ENCODE results near the gene SKIC8. TPM values are rescaled to one million over a fixed set of nuclear protein-coding genes. Genes with fewer than 3 reads are reported as not detected.

SKIC8 gene
- total and polyA plus RNA-seq, 7 donors, result 17.7 to 48.9 (median 32.9) TPM

GRCh38 chr15:78311292-78311691 lies 11.9 kb upstream of the SKIC8 start:
- Histone ChIP-seq H3K27ac (no peak overlapping the region), H3K4me3 (no peak overlapping the region), H3K27me3 (ENCODE audit: insufficient read depth in 3 of 3, low read length in 2 of 3) (peaks cover 0 to 6% (median 0%) of the 10 kb centered on the region in 3 donors), H3K9me3 (no peaks in the 10 kb centered on the region), H3K4me1 (no peaks in the 10 kb centered on the region), H3K36me3 (ENCODE audit: insufficient read depth in 1 of 2, low read depth in 1 of 2) (no peaks in the 10 kb centered on the region)
- WGBS, 3 donors, result 31 to 48% (median 33%) methylated on average over 3 of the region's 3 CpGs
- intact Hi-C loops (cut with DNase I), result no loop called here
- no peak for DNase-seq
- TF ChIP-seq CTCF (IDR thresholded peaks at IDR 0.05), result no peak
- ATAC-seq, result peak in 1 of 4 donors; percentile 65

- no peaks in the 10 kb centered on the region for H3K36me3 ChIP-seq (ENCODE audit: insufficient read depth in 1 of 2, low read depth in 1 of 2)
- peak; percentile 84 for TF ChIP-seq CTCF (IDR thresholded peaks at IDR 0.05)
- peaks cover 0 to 6% (median 2%) of the 10 kb centered on the region in 3 donors for H3K27me3 ChIP-seq (ENCODE audit: insufficient read depth in 3 of 3, low read length in 2 of 3)
- 19 to 21% (median 19%) methylated on average over 9 of the region's 9 CpGs for WGBS, 3 donors
- no peaks in the 10 kb centered on the region for H3K4me1 ChIP-seq
- DNase-seq (peak; percentile 56 to 79), ATAC-seq (peak; percentile 81 to 96 (median 86))
- no peaks in the 10 kb centered on the region for H3K9me3 ChIP-seq
- H3K27ac ChIP-seq, result no peak overlapping the region
- intact Hi-C loops (cut with DNase I), result loop anchor here (1.0 to 10.0 kb wide), 3 partner anchors 114 to 446 kb away; no protein-coding TSS in a partner anchor
- H3K4me3 ChIP-seq, result no peak overlapping the region
Measured at GRCh38 chr15:78308422-78309032, 9.1 kb upstream of the SKIC8 start.

DNA sequence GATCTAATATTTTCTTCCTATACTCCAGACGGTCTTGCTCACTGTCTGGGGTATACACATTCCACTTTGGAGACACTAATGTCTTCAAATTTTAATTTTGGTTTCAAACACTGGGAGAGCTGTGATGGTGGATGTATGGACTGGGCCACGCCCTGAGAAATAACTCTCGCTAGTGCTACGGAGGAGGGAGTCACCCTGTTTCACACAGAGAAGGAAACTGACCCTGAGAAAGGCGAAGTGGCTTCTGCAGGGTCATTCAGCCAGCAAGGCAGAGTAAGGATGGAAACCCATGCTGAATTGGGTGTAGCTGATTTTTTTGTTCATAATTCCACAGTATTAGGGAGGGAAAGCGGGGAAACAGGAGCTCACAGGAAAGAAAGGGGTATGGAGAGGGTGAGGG lies 8.6 kb upstream of the SKIC8 start:
- no peaks in the 10 kb centered on the region for H3K4me1 ChIP-seq
- no peak for ATAC-seq
- intact Hi-C loops (cut with DNase I), result loop anchor here (1.0 to 10.0 kb wide), 3 partner anchors 114 to 447 kb away; no protein-coding TSS in a partner anchor
- H3K4me3 ChIP-seq, result no peak overlapping the region
- H3K36me3 ChIP-seq (ENCODE audit: insufficient read depth in 1 of 2, low read depth in 1 of 2), result no peaks in the 10 kb centered on the region
- DNase-seq, result no peak
- no peak for TF ChIP-seq CTCF (IDR thresholded peaks at IDR 0.05)
- no peak overlapping the region for H3K27ac ChIP-seq
- WGBS, 3 donors, result 59 to 66% (median 60%) methylated on average over 6 of the region's 6 CpGs
- peaks cover 0 to 6% (median 2%) of the 10 kb centered on the region in 3 donors for H3K27me3 ChIP-seq (ENCODE audit: insufficient read depth in 3 of 3, low read length in 2 of 3)
- no peaks in the 10 kb centered on the region for H3K9me3 ChIP-seq

DNA sequence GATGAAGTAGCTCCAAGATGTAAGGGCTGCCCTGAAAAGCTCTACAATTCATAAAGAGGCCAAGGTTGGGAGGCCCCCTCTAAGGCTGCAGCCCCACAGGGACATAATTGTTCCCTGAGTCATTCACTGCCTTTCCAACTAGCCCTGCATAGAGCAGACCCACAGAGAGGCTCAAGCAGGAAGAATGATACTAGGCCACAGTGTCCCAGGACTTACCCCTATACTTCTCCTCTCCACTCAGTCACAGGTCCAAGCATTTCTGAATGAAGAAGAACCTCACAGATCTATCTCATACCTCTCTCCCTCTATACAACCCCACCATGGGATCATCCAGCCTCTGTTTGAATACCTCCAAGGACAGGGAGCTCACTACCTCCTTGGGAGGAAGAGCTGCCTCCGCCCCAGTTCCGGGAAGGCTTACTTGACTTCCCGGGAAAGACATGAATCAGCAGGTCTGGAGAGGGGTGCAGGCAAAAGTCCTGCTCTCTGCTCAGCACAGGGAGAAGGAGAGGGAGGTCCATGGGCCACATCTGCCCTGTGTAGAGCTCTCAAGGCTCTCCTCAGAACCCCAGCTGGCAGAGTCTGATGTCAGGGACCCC lies 6.9 kb upstream of the SKIC8 start:
- no peak for DNase-seq
- intact Hi-C loops (cut with DNase I), result loop anchor here (5.0 to 10.0 kb wide), 2 partner anchors 116 to 449 kb away; no protein-coding TSS in a partner anchor
- Histone ChIP-seq H3K9me3 (no peaks in the 10 kb centered on the region), H3K4me1 (no peaks in the 10 kb centered on the region), H3K27ac (no peak overlapping the region), H3K4me3 (no peak overlapping the region), H3K27me3 (ENCODE audit: insufficient read depth in 3 of 3, low read length in 2 of 3) (peaks cover 0 to 6% (median 2%) of the 10 kb centered on the region in 3 donors), H3K36me3 (ENCODE audit: insufficient read depth in 1 of 2, low read depth in 1 of 2) (no peaks in the 10 kb centered on the region)
- WGBS, 3 donors, result 62 to 76% (median 66%) methylated on average over 3 of the region's 3 CpGs
- no peak for ATAC-seq
- no peak for TF ChIP-seq CTCF (IDR thresholded peaks at IDR 0.05)
